ENCODE measurements around the gene RPRD1B. TPM values are rescaled to one million over a fixed set of nuclear protein-coding genes. Genes with fewer than 3 reads are reported as not detected.

RPRD1B gene
- total and polyA plus RNA-seq, 2 donors (not counting 3 experiments of a cell fraction or from before 2014, with no cell fraction given) = 13.0 to 29.3 TPM

GRCh38 chr20:38078084-38078483 is 44.5 kb downstream of the RPRD1B start:
- H3K79me2 ChIP-seq (ENCODE audit: control insufficient read depth, insufficient read depth, low read length) = peaks cover 22% of the 10 kb centered on the region
- dilution Hi-C loops (cut with MboI; ENCODE audit: extremely low pct_ligation_motif_present, low sequenced_read_pairs) = no loop called here

DNA sequence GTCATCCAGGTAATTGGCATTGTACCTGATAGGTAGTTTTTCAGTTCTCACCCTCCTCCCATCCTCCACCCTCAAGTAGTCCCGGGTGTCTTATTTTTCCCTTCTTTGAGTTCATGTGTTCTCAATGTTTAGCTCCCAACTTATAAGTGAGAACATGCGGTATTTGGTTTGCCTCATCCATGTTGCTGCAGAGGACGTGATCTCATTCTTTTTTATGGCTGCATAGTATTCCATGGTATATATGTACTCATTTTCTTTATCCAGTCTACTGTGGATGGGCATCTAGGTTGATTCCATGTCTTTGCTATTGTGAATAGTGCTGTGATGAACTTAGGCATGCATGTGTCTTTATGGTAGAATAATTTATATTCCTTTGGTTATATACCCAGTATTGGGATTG is 45.8 kb downstream of the RPRD1B start:
- Histone ChIP-seq H3K9me3 (replicated peaks; ENCODE audit: control insufficient read depth, insufficient read depth, low read length) (no peaks in the 10 kb centered on the region), H3K27ac (ENCODE audit: insufficient read depth, low read depth, low read length) (no peak overlapping the region), H3K4me3 (replicated peaks in 1 of 3; ENCODE audit: insufficient read depth in 1 of 3, low read depth in 1 of 3, low read length in 3 of 3) (no peak overlapping the region), H3K9me1 (replicated peaks; ENCODE audit: control insufficient read depth, extremely low read depth, insufficient read depth, low read length) (no peaks in the 10 kb centered on the region), H3K27me3 (ENCODE audit: control insufficient read depth in 2 of 2, insufficient read depth in 2 of 2, low read length in 2 of 2) (no peaks in the 10 kb centered on the region), H3K36me3 (ENCODE audit: control insufficient read depth in 2 of 2, extremely low read depth in 1 of 2, insufficient read depth in 2 of 2, low read length in 2 of 2) (peaks cover 1 to 5% of the 10 kb centered on the region in 2 experiments), H3K4me2 (ENCODE audit: insufficient read depth, low read length) (no peak overlapping the region), H4K20me1 (replicated peaks; ENCODE audit: control insufficient read depth, extremely low read depth, insufficient read depth, low read length) (no peaks in the 10 kb centered on the region), H3K9ac (replicated peaks; ENCODE audit: extremely low read depth, insufficient read depth, low read length) (no peak overlapping the region), H3K4me1 (ENCODE audit: control insufficient read depth, extremely low read depth, insufficient read depth, low read length) (peaks cover 11% of the 10 kb centered on the region), H2AFZ (ENCODE audit: low read depth, low read length) (no peak overlapping the region), H3K79me2 (ENCODE audit: control insufficient read depth, insufficient read depth, low read length) (peaks cover 21% of the 10 kb centered on the region)
- POLR2A ChIA-PET = no interaction called here
- DNase-seq (ENCODE audit: low read depth, low spot score) = no peak
- intact Hi-C loops (cut with micrococcal nuclease) = no loop called here
- dilution Hi-C loops (cut with MboI; ENCODE audit: extremely low pct_ligation_motif_present, low sequenced_read_pairs) = no loop called here
- FAIRE-seq = no peak
- TF ChIP-seq POLR2AphosphoS5 (IDR thresholded peaks at IDR 0.05; ENCODE audit: insufficient read depth, low read depth, low read length) (no peak), MYC (IDR thresholded peaks at IDR 0.05; ENCODE audit: low read depth, low read length) (no peak), EZH2 (IDR thresholded peaks at IDR 0.05; ENCODE audit: borderline replicate concordance, low read depth, low read length, severe bottlenecking) (no peak), FOS (IDR thresholded peaks at IDR 0.05; ENCODE audit: borderline replicate concordance, insufficient read depth, low read length) (no peak), JUN (IDR thresholded peaks at IDR 0.05; ENCODE audit: borderline replicate concordance, insufficient read depth, insufficient read length, low read depth) (no peak), GATA2 (IDR thresholded peaks at IDR 0.05; ENCODE audit: insufficient read depth, insufficient read length, low read depth, low read length) (no peak), POLR2A (IDR thresholded peaks at IDR 0.05; ENCODE audit: low read depth, low read length) (no peak), CTCF (IDR thresholded peaks at IDR 0.05; ENCODE audit: extremely low read depth in 1 of 2, insufficient read depth in 1 of 2, low read depth in 1 of 2, low read length in 2 of 2) (no peak)
- TF ChIP-seq, protein P1, sequence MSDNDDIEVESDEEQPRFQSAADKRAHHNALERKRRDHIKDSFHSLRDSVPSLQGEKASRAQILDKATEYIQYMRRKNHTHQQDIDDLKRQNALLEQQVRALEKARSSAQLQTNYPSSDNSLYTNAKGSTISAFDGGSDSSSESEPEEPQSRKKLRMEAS (IDR thresholded peaks at IDR 0.05; ENCODE audit: insufficient read depth, insufficient read length) = no peak
- CTCF ChIA-PET = no interaction called here
- BruUV-seq (replicated peaks) = no TSS peak

More at GRCh38 chr20:38078084-38078483, 44.5 kb downstream of the RPRD1B start:
- Histone ChIP-seq H3K27me3 (ENCODE audit: control insufficient read depth in 2 of 2, insufficient read depth in 2 of 2, low read length in 2 of 2) (no peaks in the 10 kb centered on the region), H3K36me3 (ENCODE audit: control insufficient read depth in 2 of 2, extremely low read depth in 1 of 2, insufficient read depth in 2 of 2, low read length in 2 of 2) (peaks cover 1 to 5% of the 10 kb centered on the region in 2 experiments), H3K4me2 (ENCODE audit: insufficient read depth, low read length) (no peak overlapping the region), H3K4me1 (ENCODE audit: control insufficient read depth, extremely low read depth, insufficient read depth, low read length) (peaks cover 6% of the 10 kb centered on the region), H4K20me1 (replicated peaks; ENCODE audit: control insufficient read depth, extremely low read depth, insufficient read depth, low read length) (no peaks in the 10 kb centered on the region), H2AFZ (ENCODE audit: low read depth, low read length) (no peak overlapping the region), H3K9ac (replicated peaks; ENCODE audit: extremely low read depth, insufficient read depth, low read length) (no peak overlapping the region), H3K4me3 (replicated peaks in 1 of 3; ENCODE audit: insufficient read depth in 1 of 3, low read depth in 1 of 3, low read length in 3 of 3) (no peak overlapping the region), H3K9me3 (replicated peaks; ENCODE audit: control insufficient read depth, insufficient read depth, low read length) (no peaks in the 10 kb centered on the region), H3K27ac (ENCODE audit: insufficient read depth, low read depth, low read length) (no peak overlapping the region), H3K9me1 (replicated peaks; ENCODE audit: control insufficient read depth, extremely low read depth, insufficient read depth, low read length) (no peaks in the 10 kb centered on the region)
- TF ChIP-seq, protein P1 (IDR thresholded peaks at IDR 0.05; ENCODE audit: insufficient read depth, insufficient read length) = no peak
- no peak for DNase-seq (ENCODE audit: low read depth, low spot score)
- ChIA-PET CTCF (interaction anchor here (0.7 to 1.2 kb wide), 3 partner anchors 86 to 144 kb away, joined by 3 read pairs; no protein-coding TSS in a partner anchor), POLR2A (no interaction called here)
- intact Hi-C loops (cut with micrococcal nuclease) = no loop called here
- no peak for FAIRE-seq
- no TSS peak for BruUV-seq (replicated peaks)
